ENCODE data around the gene DERA.
"Not testable (repeated sequence)": the region's sequence is repeated elsewhere in the genome, so short reads cannot be mapped to it uniquely, and the experiment has no call there.

Gene DERA

DNA sequence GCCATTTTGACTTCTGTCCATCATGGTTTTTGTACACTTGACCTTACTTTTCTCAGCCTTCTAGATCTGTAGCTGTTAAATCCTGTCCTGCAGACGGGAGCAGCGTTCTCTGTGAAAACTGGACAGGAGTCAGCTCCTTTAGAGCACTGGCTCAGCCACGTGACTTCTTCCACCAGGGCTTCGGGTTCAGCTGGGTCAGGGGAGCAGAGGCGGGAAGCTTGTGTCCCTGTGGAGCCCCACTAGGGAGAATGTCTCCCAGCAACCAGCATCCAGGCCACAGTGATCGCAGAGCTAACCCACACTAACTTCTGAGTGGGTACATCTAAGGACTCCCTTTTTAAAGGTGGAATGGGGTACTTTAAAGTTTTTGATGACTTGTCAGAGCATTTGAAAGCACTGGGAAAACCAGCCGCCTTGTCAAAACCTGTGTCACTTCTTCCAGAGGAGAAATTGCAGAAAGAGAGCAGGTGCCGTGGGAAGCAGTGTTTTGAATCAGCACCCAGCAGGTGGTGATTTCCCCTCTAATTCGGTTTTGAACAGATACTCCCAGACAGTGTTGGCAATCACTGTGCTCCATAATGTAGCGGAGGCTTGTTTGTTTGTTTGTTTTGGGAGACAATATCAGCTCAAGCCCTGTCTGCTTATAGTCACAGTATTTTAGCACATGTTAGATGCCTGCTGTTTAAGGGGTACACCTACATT lies 17.9 kb downstream of the DERA start:
- TF ChIP-seq POLR2A (IDR thresholded peaks at IDR 0.05; ENCODE audit: low read depth, low read length) (no peak), SPI1 (IDR thresholded peaks at IDR 0.05; ENCODE audit: low read depth, low read length) (no peak), PAX5 (IDR thresholded peaks at IDR 0.05; ENCODE audit: insufficient read depth, low read length, severe bottlenecking) (no peak), POLR2AphosphoS5 (IDR thresholded peaks at IDR 0.05; ENCODE audit: low read depth, low read length) (no peak)
- FAIRE-seq: no peak
- DNase-seq (ENCODE audit: insufficient read length, low spot score): no peak

DNA sequence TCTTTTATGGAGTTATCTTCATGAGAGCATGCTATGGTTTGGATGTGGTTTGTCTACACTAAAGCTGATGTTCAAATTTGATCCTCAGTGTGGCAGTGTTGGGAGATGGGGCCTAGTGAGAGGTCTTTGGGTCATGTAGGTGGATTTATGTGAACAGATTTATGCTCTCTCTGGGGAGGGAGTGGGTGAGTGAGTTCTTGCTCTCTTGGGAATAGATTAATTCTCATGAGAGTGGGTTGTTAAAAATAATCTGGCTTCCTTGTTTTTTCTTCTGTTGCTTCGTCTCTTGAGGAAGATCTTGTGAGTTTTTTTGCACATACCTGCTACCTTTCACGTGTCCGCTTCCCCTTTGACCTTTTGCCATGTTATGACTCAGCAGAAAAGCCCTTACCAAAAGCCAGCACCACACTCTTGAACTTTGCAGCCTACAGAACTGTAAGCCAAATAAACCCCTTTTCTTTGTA lies 20.5 kb downstream of the DERA start:
- no peak for DNase-seq (ENCODE audit: insufficient read length, low spot score)
- TF ChIP-seq SPI1 (IDR thresholded peaks at IDR 0.05; ENCODE audit: low read depth, low read length): peak; percentile 41; the same call in 1 of the 2 replicates
- no peak for TF ChIP-seq PAX5 (IDR thresholded peaks at IDR 0.05; ENCODE audit: insufficient read depth, low read length, severe bottlenecking)
- TF ChIP-seq TAF1 (IDR thresholded peaks at IDR 0.05; ENCODE audit: low read depth, low read length): no peak
- peak; percentile 50 for FAIRE-seq

DNA sequence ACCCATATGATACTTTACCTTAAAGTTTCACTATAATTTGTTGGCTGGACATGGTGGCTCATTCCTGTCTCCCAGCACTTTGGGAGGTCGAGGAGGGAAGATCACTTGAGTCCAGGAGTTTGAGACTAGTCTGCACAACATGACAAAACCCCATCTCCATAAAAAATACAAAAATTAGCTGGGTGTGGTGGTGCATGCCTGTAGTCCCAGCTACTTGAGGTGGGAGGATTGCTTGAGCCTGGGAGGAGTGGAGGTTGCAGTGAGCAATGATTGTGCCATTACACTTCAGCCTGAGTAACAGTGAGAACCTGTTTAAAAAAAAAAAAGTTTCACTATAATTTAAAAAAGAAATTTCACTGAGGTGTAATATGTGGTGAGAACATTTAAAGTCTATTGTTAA lies 21.2 kb downstream of the DERA start:
- FAIRE-seq (no peak), DNase-seq (ENCODE audit: insufficient read length, low spot score) (no peak)
- TF ChIP-seq PAX5 (IDR thresholded peaks at IDR 0.05; ENCODE audit: insufficient read depth, low read length, severe bottlenecking) (no peak), POLR2AphosphoS5 (IDR thresholded peaks at IDR 0.05; ENCODE audit: low read depth, low read length) (no peak), SPI1 (IDR thresholded peaks at IDR 0.05; ENCODE audit: low read depth, low read length) (no peak), TAF1 (IDR thresholded peaks at IDR 0.05; ENCODE audit: low read depth, low read length) (no peak), POLR2A (IDR thresholded peaks at IDR 0.05; ENCODE audit: low read depth, low read length) (no peak)

DNA sequence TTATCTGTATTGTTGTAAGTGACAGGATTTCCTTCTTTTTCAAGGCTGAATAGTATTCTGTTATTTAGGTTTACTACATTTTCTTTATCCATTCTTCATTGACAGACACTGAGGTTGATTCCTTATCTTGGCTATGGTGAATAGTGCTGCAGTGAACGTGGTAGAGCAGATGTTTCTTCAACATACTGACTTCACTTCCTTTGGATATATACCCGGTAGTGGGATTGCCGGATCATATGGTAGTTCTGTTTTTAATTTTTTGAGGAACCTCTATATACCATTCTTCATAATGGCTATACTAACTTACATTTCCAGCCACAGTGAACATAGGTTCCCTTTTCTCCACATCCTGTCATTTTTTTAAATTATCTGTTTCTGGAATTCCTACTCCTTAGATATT lies 21.8 kb downstream of the DERA start:
- TF ChIP-seq SPI1 (IDR thresholded peaks at IDR 0.05; ENCODE audit: low read depth, low read length) (no peak), POLR2A (IDR thresholded peaks at IDR 0.05; ENCODE audit: low read depth, low read length) (no peak), POLR2AphosphoS5 (IDR thresholded peaks at IDR 0.05; ENCODE audit: low read depth, low read length) (no peak), TAF1 (IDR thresholded peaks at IDR 0.05; ENCODE audit: low read depth, low read length) (no peak), PAX5 (IDR thresholded peaks at IDR 0.05; ENCODE audit: insufficient read depth, low read length, severe bottlenecking) (no peak), POU2F2 (IDR thresholded peaks at IDR 0.05; ENCODE audit: low read depth, low read length) (no peak)
- FAIRE-seq: no peak
- DNase-seq (ENCODE audit: insufficient read length, low spot score): no peak

DNA sequence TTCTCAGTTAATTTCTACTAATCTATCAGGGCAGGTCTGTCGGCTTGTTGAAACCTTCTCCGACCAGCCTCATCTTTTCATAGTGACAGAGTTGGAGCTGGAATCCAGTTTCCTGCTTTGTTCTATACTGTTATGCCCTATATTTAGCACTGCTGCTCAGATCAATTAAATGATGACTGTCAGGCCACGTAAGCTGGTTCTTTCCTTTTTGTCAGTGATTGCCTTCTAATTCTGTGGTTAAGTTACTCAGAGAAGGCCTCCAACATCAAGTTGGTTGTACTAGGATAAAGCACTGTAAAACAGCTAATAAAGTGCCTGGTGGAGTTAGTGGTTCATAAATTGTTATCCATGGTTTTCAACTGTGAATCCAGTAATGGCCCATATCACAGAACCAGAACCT lies 22.6 kb downstream of the DERA start:
- TF ChIP-seq PAX5 (IDR thresholded peaks at IDR 0.05; ENCODE audit: insufficient read depth, low read length, severe bottlenecking) (no peak), SPI1 (IDR thresholded peaks at IDR 0.05; ENCODE audit: low read depth, low read length) (no peak)
- DNase-seq (ENCODE audit: insufficient read length, low spot score): no peak
- FAIRE-seq: no peak

DNA sequence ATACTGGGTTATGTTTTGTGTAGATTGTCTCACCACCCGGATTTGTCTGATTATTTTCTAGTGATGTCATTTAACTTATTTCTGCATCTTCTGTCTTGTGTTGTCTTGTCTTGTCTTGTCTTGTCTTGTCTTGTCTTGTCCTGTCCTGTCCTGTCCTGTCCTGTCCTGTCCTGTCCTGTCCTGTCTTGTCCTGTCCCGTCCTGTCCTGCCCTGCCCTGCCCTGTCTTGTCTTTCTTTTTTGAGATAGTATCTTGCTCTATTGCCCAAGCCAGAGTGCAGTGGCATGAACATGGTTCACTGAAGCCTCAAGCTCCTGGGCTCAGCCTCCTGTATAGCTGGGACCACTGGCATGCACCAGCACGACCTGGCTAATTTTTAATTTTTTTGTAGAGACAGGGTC lies 25.6 kb downstream of the DERA start:
- no peak for FAIRE-seq

DNA sequence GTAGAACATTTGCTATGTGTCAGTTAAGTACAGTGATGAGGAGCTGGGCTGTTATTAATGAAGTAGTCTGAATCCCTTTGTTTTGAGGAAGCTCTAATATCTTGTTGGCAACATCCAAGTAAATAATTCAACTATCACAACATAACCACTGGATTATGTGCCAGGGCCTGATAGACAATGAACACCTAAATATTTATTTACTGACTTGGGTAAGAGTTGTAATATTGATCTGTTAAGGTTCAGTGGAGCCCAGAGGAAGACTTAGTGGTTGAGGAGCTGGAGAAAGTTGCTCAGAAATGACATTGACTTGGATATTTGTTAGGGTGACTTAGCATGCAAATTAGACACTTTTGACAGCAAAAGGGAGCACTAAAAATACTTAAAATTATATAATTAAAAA lies 26.8 kb downstream of the DERA start:
- TF ChIP-seq POU2F2 (IDR thresholded peaks at IDR 0.05; ENCODE audit: low read depth, low read length) (no peak), POLR2A (IDR thresholded peaks at IDR 0.05; ENCODE audit: low read depth, low read length) (no peak), PAX5 (IDR thresholded peaks at IDR 0.05; ENCODE audit: insufficient read depth, low read length, severe bottlenecking) (no peak), TAF1 (IDR thresholded peaks at IDR 0.05; ENCODE audit: low read depth, low read length) (no peak), SPI1 (IDR thresholded peaks at IDR 0.05; ENCODE audit: low read depth, low read length) (no peak), POLR2AphosphoS5 (IDR thresholded peaks at IDR 0.05; ENCODE audit: low read depth, low read length) (no peak)
- FAIRE-seq (no peak), DNase-seq (ENCODE audit: insufficient read length, low spot score) (no peak)

More for the DNA sequence above, 25.6 kb downstream of the DERA start:
- TF ChIP-seq SPI1 (IDR thresholded peaks at IDR 0.05; ENCODE audit: low read depth, low read length): no peak
- TF ChIP-seq PAX5 (IDR thresholded peaks at IDR 0.05; ENCODE audit: insufficient read depth, low read length, severe bottlenecking): no peak
- no peak for TF ChIP-seq TAF1 (IDR thresholded peaks at IDR 0.05; ENCODE audit: low read depth, low read length)
- no peak for TF ChIP-seq POLR2AphosphoS5 (IDR thresholded peaks at IDR 0.05; ENCODE audit: low read depth, low read length)
- TF ChIP-seq POLR2A (IDR thresholded peaks at IDR 0.05; ENCODE audit: low read depth, low read length): no peak
- no peak for TF ChIP-seq POU2F2 (IDR thresholded peaks at IDR 0.05; ENCODE audit: low read depth, low read length)
- DNase-seq (ENCODE audit: insufficient read length, low spot score): no peak

DNA sequence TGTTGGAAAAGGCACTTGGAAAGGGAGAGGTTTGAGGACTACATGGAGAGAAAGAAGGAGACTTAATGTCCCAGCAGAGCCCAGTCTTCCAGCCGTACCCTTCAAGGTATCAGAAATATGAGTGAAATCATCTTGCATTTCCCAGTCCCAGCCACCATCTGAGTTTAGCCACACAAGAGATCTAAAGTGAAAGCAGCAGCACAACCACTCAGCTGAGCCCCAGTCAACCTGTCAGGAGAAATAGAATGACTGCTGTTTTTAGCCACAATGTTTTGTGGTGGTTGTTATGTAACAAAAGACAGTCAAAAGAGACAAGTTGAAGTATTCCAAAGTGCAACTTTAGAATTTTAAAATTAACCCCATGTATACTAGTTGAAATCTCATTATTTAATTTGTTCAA lies 28.0 kb downstream of the DERA start:
- TF ChIP-seq PAX5 (IDR thresholded peaks at IDR 0.05; ENCODE audit: insufficient read depth, low read length, severe bottlenecking): no peak
- TF ChIP-seq POLR2AphosphoS5 (IDR thresholded peaks at IDR 0.05; ENCODE audit: low read depth, low read length): no peak
- no peak for TF ChIP-seq TAF1 (IDR thresholded peaks at IDR 0.05; ENCODE audit: low read depth, low read length)
- no peak for TF ChIP-seq POU2F2 (IDR thresholded peaks at IDR 0.05; ENCODE audit: low read depth, low read length)
- no peak for TF ChIP-seq SPI1 (IDR thresholded peaks at IDR 0.05; ENCODE audit: low read depth, low read length)
- no peak for TF ChIP-seq POLR2A (IDR thresholded peaks at IDR 0.05; ENCODE audit: low read depth, low read length)
- DNase-seq (ENCODE audit: insufficient read length, low spot score): no peak
- no peak for FAIRE-seq

DNA sequence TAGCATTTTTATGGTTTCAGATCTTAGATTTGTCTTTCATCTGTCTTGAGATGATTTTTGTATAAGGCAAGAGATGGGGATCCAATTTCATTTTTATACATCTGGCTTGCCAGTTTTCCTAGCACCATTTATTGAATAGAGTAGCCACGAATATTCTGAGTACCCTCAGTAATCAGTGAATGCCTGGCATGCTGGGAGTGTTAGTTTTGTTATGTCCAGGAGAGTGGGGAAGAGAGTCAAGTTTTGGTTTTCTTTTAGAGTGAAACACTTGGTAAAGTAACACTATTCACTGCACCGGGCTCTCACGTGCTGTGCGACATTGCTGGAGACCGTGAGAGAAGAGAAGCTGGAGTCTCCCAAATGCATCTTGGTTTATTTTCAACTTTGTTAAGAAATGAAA lies 31.3 kb downstream of the DERA start:
- FAIRE-seq (no peak), DNase-seq (ENCODE audit: insufficient read length, low spot score) (no peak)
- no peak for TF ChIP-seq POU2F2 (IDR thresholded peaks at IDR 0.05; ENCODE audit: low read depth, low read length)
- no peak for TF ChIP-seq POLR2AphosphoS5 (IDR thresholded peaks at IDR 0.05; ENCODE audit: low read depth, low read length)
- TF ChIP-seq TAF1 (IDR thresholded peaks at IDR 0.05; ENCODE audit: low read depth, low read length): no peak
- no peak for TF ChIP-seq SPI1 (IDR thresholded peaks at IDR 0.05; ENCODE audit: low read depth, low read length)
- TF ChIP-seq PAX5 (IDR thresholded peaks at IDR 0.05; ENCODE audit: insufficient read depth, low read length, severe bottlenecking): no peak
- TF ChIP-seq POLR2A (IDR thresholded peaks at IDR 0.05; ENCODE audit: low read depth, low read length): no peak

DNA sequence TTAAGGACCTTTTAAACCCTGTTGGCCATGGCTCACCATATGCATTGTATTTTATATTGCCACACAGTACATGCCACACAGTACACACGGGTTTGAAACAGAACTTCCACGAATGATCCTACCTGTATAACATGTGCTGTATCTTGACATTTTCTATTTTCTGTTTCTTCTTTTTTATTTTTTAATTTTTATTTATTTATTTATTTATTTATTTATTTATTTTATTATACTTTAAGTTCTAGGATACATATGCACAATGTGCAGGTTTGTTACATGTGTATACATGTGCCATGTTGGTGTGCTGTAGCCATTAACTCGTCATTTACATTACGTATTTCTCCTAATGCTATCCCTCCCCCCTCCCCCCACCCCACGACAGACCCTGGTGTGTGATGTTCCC lies 32.4 kb downstream of the DERA start:
- not testable (repeated sequence) for FAIRE-seq; DNase-seq (ENCODE audit: insufficient read length, low spot score)

DNA sequence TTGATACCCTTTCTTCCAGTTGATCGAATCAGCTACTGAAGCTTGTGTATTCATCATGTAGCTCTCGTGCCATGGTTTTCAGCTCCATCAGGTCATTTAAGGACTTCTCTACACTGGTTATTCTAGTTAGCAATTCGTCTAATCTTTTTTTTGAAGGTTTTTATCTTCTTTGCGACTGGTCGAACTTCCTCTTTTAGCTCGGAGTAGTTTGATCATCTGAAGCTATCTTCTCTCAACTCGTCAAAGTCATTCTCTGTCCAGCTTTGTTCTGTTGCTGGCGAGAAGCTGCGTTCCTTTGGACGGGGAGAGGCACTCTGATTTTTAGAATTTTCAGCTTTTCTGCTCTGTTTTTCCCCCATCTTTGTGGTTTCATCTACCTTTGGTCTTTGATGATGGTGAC lies 37.3 kb downstream of the DERA start:
- not testable (repeated sequence) for DNase-seq (ENCODE audit: insufficient read length, low spot score)

More for the DNA sequence above, 37.3 kb downstream of the DERA start:
- not testable (repeated sequence) for FAIRE-seq

All from GM12891 (cell line).